HG02678 (cell line): ENCODE measurements around the gene LHX5.
"Not testable (repeated sequence)": the region's sequence is repeated elsewhere in the genome, so short reads cannot be mapped to it uniquely, and the experiment has no call there.

Experiments used
- ATAC-seq: cut with Tn5 transposase; IDR thresholded peaks from one replicate; pipeline ENCODE4 v1.9.1; 2021; ENCODE audit warnings: mild to moderate bottlenecking, moderate library complexity; ENCODE audit not compliant: unreplicated experiment

Gene LHX5

GRCh38 chr12:113471619-113472171 lies at the start of gene LHX5:
Gene LHX5, minus strand, starts transcription at chr12:113471871. Its CDS starts 373 bp downstream, at chr12:113471498.
- ATAC-seq = no peak

- no peak for ATAC-seq
These were observed 48.0 kb upstream of the LHX5 start for GRCh38 chr12:113519464-113520307.

DNA sequence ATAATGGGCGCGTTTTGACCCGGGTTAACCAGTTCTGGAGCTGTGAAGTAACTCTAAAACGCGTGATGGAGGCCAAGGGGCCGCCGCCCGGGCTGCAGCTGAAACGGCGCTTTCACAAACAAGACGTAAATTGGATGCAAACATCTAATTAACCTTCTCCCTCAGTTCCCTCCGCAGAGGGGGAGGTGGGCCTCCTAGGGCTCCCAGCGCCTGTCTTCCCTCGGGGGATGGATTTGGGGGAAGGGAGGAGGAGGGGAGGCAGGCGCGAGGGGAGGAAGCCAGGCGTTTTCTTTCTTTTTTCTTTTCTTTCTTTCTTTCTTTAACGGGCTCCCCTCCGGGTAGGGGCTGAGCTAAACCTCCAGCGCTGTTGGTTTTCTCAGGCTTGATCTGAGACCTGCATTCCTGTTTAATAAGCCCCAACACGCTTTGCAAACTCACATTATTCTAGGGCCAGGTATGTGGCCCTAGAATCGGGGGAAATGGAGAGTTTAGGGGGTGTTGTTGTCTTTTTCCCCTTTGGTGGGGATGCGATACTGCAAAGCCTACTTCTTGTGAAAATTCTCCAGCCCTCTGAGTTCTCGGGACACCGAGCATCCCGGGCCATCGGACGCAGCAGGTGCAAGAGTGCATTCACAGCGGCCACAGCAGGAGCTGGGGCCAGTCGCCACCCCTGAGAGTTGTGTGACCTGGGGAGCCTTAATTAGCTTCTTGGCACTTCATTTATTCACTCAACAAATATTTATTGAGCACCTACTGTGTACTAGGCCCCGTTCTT lies 43.6 kb upstream of the LHX5 start:
- ATAC-seq = no peak

- ATAC-seq = no peak
These were observed 42.9 kb upstream of the LHX5 start for GRCh38 chr12:113514602-113515001.

GRCh38 chr12:113512568-113512967 lies 40.9 kb upstream of the LHX5 start:
- ATAC-seq = no peak

DNA sequence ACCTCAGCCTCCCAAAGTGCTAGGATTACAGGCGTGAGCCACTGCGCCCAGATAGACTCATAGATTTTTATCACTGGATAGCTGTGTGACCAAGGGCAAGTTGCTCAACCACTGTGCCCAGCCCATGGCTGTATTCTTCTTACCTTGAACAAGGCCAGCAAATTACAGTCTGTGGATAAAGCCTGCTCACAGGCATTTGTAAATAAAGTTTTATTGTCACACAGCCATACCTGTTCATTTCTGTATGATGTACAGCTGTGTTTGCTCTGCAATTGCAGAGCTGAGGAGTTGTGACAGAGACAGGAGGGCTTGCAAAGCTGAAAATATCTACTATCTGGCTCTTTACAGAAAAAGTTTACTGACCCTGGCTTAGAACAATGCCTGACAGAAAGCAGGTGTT lies 35.2 kb upstream of the LHX5 start:
- ATAC-seq = no peak

DNA sequence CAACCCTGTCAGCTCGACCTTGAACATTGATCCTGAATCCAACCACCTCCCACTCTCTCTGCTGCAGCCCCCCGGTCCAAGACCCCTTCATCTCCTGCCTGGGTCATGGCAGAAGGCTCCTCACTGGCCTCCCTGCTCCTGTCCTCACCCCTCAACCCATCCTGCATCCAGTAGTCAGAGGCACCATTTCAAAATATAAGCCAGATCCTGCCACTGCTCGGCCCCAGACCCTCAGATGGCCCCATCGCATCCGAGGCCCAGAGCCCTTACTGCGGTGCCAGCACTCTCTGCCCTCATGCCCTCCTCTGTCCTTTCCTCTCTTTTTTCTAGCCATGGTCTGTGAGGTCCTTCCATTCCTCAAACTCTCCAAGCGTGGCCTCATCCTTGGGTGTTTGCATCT lies 34.3 kb upstream of the LHX5 start:
- no peak for ATAC-seq

GRCh38 chr12:113504917-113505316 lies 33.2 kb upstream of the LHX5 start:
- ATAC-seq = no peak

GRCh38 chr12:113500782-113501311 lies 29.2 kb upstream of the LHX5 start:
- ATAC-seq = no peak

- ATAC-seq = no peak
These were observed 28.6 kb upstream of the LHX5 start for GRCh38 chr12:113500306-113500675.

- no peak for ATAC-seq
These were observed 26.8 kb upstream of the LHX5 start for GRCh38 chr12:113498490-113498889.

- ATAC-seq = no peak
These were observed 26.0 kb upstream of the LHX5 start for GRCh38 chr12:113497693-113498092.

DNA sequence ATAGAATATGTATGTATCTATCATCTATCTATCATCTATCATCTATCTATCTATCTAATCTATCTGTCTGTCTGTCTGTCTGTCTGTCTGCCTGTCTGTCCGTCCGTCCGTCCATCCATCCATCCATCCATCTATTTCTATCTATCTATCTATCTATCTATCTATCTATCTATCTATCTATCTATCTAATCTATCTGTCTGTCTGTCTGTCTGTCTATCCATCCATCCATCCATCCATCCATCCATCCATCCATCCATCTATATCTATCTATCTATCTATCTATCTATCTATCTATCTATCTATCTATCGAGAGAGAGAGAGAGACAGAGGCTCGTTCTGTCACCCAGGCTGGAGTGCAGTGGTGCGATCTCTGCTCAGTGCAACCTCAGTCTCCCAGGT lies 24.3 kb upstream of the LHX5 start:
- not testable (repeated sequence) for ATAC-seq

DNA sequence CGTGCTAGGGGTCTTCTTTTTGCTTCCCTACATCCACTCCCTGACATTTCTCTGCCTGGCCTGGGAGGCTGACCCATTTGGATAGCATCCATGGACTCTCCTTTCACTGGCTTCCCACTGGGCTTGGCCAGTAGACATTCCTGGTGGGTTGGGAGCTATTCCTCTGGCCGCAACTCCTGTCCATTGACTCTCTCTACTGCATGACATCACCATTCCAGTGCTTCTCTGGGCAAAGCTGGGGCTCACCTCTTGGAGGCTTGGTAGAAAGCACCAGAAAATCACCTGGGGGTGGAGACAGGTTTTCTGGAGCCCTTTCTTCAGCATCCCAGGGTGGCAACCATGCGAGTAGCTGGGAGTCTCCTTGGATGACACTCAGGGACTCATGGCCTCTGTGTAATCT lies 16.7 kb upstream of the LHX5 start:
- ATAC-seq = no peak

GRCh38 chr12:113486722-113487121 lies 15.1 kb upstream of the LHX5 start:
- ATAC-seq = no peak

DNA sequence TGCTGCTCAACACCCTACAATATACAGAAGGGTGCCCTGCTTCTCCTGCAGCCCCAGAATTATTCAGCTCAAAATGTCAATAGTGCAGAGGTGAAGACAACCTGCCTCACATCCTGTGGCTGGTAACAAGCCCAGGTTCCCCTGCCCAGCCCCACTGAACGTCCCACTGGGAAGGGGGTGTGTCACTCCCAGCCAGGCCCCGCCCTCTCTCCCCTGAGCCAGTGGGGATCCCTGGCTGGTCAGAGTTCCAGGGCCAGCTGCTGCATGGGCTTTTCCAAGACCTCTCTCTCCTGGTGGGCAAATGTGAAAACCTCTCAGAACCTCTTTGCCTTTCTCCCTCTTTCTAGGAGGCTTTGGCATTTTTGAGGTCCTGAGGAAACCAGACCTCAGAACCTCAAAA lies 13.7 kb upstream of the LHX5 start:
- ATAC-seq = no peak

DNA sequence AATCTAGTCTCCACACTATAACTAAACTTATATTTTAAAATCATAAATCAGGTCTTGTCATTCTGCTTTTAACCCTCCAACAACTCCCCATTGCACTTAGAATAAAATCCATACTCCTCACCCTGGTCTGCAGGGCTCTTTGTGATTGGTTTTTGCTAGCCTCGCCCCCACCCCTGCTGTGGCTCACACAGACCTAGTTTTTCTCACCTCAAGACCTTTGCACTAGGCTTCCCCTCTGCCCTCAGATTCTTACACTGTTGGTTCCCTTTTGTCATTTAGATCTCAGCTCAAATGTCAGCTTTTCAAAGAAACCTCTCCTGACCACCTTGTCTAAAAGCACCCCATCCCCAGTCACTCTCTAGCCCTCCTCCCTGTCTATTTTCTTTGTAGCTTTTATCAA lies 10.7 kb upstream of the LHX5 start:
- ATAC-seq = no peak

DNA sequence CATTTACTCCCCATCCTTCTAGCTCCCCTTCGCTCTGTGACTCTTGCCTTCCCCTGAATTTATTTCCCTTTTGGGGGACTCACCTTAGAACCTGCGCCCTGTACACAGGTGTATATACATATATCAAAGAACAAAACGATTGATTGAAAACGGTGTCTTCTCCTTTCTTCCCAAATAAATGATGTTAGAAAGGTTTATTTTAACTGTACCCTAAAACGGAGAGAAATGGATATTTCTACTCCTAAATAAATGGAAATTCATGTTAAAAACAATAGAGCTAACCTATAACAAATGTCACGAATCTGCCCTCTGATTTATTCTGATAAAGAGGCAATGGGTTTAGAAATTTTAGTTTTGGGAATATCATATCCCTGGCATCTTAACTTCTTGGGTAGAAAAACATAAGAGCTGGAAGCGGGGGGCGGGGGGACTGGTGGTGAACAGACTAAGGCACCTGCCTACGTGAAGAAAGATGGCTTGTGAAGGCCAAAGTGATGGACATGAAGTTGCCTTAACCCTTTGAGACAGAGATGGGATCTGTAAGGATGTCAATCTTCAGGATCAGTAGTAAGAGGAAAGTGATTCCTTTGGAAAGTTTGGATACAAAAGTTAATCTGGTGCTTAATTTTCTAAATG lies 8.8 kb upstream of the LHX5 start:
- no peak for ATAC-seq

GRCh38 chr12:113479590-113480335 lies 8.1 kb upstream of the LHX5 start:
- ATAC-seq = no peak

GRCh38 chr12:113479216-113479589 lies 7.5 kb upstream of the LHX5 start:
- no peak for ATAC-seq
